ENCODE data around the gene CXCL16.
A peak's percentile ranks its signal among the peaks of the same experiment; 100 is the strongest.
"Not testable (repeated sequence)": the region's sequence is repeated elsewhere in the genome, so short reads cannot be mapped to it uniquely, and the experiment has no call there.

CXCL16 gene

GRCh38 chr17:4719684-4720221 lies 20.0 kb downstream of the CXCL16 start:
- no peak for DNase-seq

- no peak for DNase-seq
Measured at GRCh38 chr17:4719146-4719545, 20.6 kb downstream of the CXCL16 start.

GRCh38 chr17:4718276-4718675 lies 21.5 kb downstream of the CXCL16 start:
- no peak for DNase-seq

- DNase-seq = no peak
Measured at GRCh38 chr17:4717791-4718190, 21.9 kb downstream of the CXCL16 start.

GRCh38 chr17:4716081-4716480 lies 23.6 kb downstream of the CXCL16 start:
- no peak for DNase-seq

- DNase-seq = no peak
Measured at GRCh38 chr17:4715063-4715744, 24.5 kb downstream of the CXCL16 start.

GRCh38 chr17:4714340-4715062 lies 25.2 kb downstream of the CXCL16 start:
- not testable (repeated sequence) for DNase-seq

GRCh38 chr17:4712526-4712925 lies 27.2 kb downstream of the CXCL16 start:
- no peak for DNase-seq

- DNase-seq = no peak
Measured at GRCh38 chr17:4711661-4712181, 28.0 kb downstream of the CXCL16 start.

- DNase-seq = no peak
Measured at GRCh38 chr17:4710693-4711634, 28.8 kb downstream of the CXCL16 start.

GRCh38 chr17:4709794-4710692 lies 29.7 kb downstream of the CXCL16 start, which contains the start of gene ARRB2:
TSS of gene ARRB2 (plus strand) at chr17:4710632. CDS start at chr17:4710722, 90 bp downstream.
- peak; percentile 94 for DNase-seq

- DNase-seq = peak; percentile 12
Measured at GRCh38 chr17:4708436-4708835, 31.3 kb downstream of the CXCL16 start.

GRCh38 chr17:4706121-4706520 lies 33.6 kb downstream of the CXCL16 start:
- no peak for DNase-seq

- no peak for DNase-seq
Measured at GRCh38 chr17:4704991-4705390, 34.7 kb downstream of the CXCL16 start.

- not testable (repeated sequence) for DNase-seq
Measured at GRCh38 chr17:4704574-4704907, 35.2 kb downstream of the CXCL16 start.

GRCh38 chr17:4703330-4703691 lies 36.4 kb downstream of the CXCL16 start:
- DNase-seq = no peak

GRCh38 chr17:4701116-4701515 lies 38.6 kb downstream of the CXCL16 start:
- DNase-seq = no peak

- DNase-seq = not testable (repeated sequence)
Measured at GRCh38 chr17:4699401-4700056, 40.2 kb downstream of the CXCL16 start.

GRCh38 chr17:4696437-4696805 lies 43.3 kb downstream of the CXCL16 start:
- no peak for DNase-seq

- DNase-seq = no peak
Measured at GRCh38 chr17:4693416-4693815, 46.3 kb downstream of the CXCL16 start.

- DNase-seq = no peak
Measured at GRCh38 chr17:4691686-4692085, 48.0 kb downstream of the CXCL16 start.

All from NCI-H2227 treated with DMSO at 0.1 percent for 48 hours (cell line).